Astrocyte (in vitro differentiated cells and primary cell): ENCODE measurements around the gene EGFL7. TPM values are rescaled to one million over a fixed set of nuclear protein-coding genes. Genes with fewer than 3 reads are reported as not detected.

ENCODE experiments used
- DNase-seq: peaks from one replicate; pipeline ENCODE4 v3.0.0-alpha.2; 2010; ENCODE audit warnings: low read depth
- FAIRE-seq: peaks from 2 replicates; lab custom pipeline; 2011; peaks lifted over from hg19 to GRCh38; lab: Jason Lieb, UNC
- H2AFZ ChIP-seq: 2 replicates; pipeline ENCODE4 v1.6.0; 2012; ENCODE audit warnings: low read depth, low read length, inconsistent platforms
- H3K27ac ChIP-seq: 2 replicates; pipeline ENCODE4 v1.5.1; 2011; ENCODE audit warnings: low read depth, low read length, inconsistent platforms
- H3K27me3 ChIP-seq: 2 replicates; pipeline ENCODE4 v1.6.0; 2011; ENCODE audit warnings: low read length, inconsistent platforms; ENCODE audit not compliant: insufficient read depth
- H3K36me3 ChIP-seq: 2 replicates; pipeline ENCODE4 v1.5.1; 2011; ENCODE audit warnings: low read length, inconsistent platforms; ENCODE audit not compliant: insufficient read depth
- H3K4me1 ChIP-seq: 2 replicates; pipeline ENCODE4 v1.5.1; 2011; ENCODE audit warnings: low read length, inconsistent platforms; ENCODE audit not compliant: insufficient read depth
- H3K4me2 ChIP-seq: 2 replicates; pipeline ENCODE4 v1.6.0; 2012; ENCODE audit warnings: low read length, inconsistent platforms
- H3K4me3 ChIP-seq: 2 replicates; pipeline ENCODE4 v1.5.1; 2011; ENCODE audit warnings: low read depth, mild to moderate bottlenecking, low read length, inconsistent platforms; ENCODE audit not compliant: insufficient read depth
- H3K79me2 ChIP-seq: 2 replicates; pipeline ENCODE4 v1.6.0; 2012; ENCODE audit warnings: mild to moderate bottlenecking, low read length, inconsistent platforms; ENCODE audit not compliant: insufficient read depth
- H3K9ac ChIP-seq: 2 replicates; pipeline ENCODE4 v1.6.0; 2012; ENCODE audit warnings: mild to moderate bottlenecking, low read length, inconsistent platforms
- H3K9me3 ChIP-seq: 2 replicates; pipeline ENCODE4 v1.5.1; 2012; ENCODE audit warnings: low read depth, mild to moderate bottlenecking, low read length, inconsistent platforms; ENCODE audit not compliant: insufficient read depth
- H4K20me1 ChIP-seq: 2 replicates; pipeline ENCODE4 v1.6.0; 2012; ENCODE audit warnings: low read length, inconsistent platforms; ENCODE audit not compliant: insufficient read depth
- H3K27ac Mint-ChIP-seq: one replicate; pipeline ENCODE4 v1.8.0; 2021; ENCODE audit warnings: mild to moderate bottlenecking, mixed read lengths; ENCODE audit not compliant: unreplicated experiment
- H3K27me3 Mint-ChIP-seq: one replicate; pipeline ENCODE4 v1.8.0; 2021; ENCODE audit warnings: low read depth, mixed read lengths; ENCODE audit not compliant: unreplicated experiment
- H3K36me3 Mint-ChIP-seq: one replicate; pipeline ENCODE4 v1.8.0; 2021; ENCODE audit warnings: low read depth, mixed read lengths; ENCODE audit not compliant: unreplicated experiment
- H3K4me1 Mint-ChIP-seq: one replicate; pipeline ENCODE4 v1.8.0; 2021; ENCODE audit warnings: low read depth, mixed read lengths; ENCODE audit not compliant: unreplicated experiment
- H3K4me3 Mint-ChIP-seq: one replicate; pipeline ENCODE4 v1.8.0; 2021; ENCODE audit warnings: mild to moderate bottlenecking, moderate library complexity, mixed read lengths; ENCODE audit not compliant: unreplicated experiment
- H3K9me3 Mint-ChIP-seq: one replicate; pipeline ENCODE4 v1.8.0; 2021; ENCODE audit warnings: mild to moderate bottlenecking, mixed read lengths; ENCODE audit not compliant: unreplicated experiment
- EZH2 ChIP-seq: IDR thresholded peaks from 2 replicates; pipeline ENCODE4 v1.6.1; 2012; ENCODE audit warnings: mild to moderate bottlenecking, low read length, inconsistent platforms; ENCODE audit not compliant: insufficient read depth
- total RNA-seq: library from RNA; stranded (reverse); gene quantifications from 2 replicates; pipeline ENCODE4 v1.2.1, GENCODE V29; 2021
- TF ChIP-seq, protein P1 (sequence below): IDR thresholded peaks from 2 replicates; pipeline ENCODE4 v1.5.1; 2011; ENCODE audit warnings: low read depth, mild to moderate bottlenecking, inconsistent platforms, low read length, moderate library complexity; ENCODE audit not compliant: insufficient read depth

The EGFL7 gene
- total RNA-seq, 1 donor from 2014 or later, result 12.3 TPM

DNA sequence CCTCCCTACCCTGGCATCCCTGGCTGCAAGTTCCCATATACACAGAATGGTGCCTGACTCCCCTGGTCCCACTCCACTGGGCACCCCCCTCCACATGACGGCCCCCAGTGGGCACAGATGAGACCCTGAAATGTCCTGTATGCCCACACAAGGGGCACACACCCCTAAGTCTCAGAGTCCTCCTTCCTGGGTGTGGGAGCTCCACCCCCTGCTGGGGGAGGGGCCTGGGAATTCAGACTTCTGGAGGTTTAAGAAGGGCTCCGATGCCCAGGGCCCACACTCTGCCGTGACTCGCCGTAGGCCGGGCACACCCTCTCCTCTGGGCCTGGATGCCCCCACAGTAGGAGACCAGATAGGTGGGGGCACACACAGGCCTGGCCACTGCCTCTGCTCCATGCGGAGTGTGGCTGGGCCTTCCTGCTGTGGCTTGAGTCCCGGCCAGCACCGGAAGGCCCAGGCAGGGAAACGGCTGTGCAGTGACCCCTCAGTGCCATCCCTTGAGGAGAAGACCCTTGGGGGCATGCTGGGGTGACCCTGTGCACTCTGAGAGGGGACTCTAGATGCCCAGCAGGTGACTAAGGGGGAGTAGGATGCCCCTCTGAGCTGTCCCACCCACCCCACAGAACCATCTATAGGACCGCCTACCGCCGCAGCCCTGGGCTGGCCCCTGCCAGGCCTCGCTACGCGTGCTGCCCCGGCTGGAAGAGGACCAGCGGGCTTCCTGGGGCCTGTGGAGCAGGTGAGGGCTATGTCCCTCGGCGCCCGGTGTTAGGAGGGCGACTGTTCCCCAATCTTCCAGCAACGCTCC lies 6.5 kb downstream of the EGFL7 start:
- H3K4me1 Mint-ChIP-seq, result no peaks in the 10 kb centered on the region
- Histone ChIP-seq H3K9me3 (no peaks in the 10 kb centered on the region), H2AFZ (no peak overlapping the region), H3K4me3 (no peak overlapping the region), H3K27me3 (no peaks in the 10 kb centered on the region), H3K4me2 (no peak overlapping the region), H3K9ac (no peak overlapping the region), H3K36me3 (no peaks in the 10 kb centered on the region), H4K20me1 (no peaks in the 10 kb centered on the region), H3K27ac (no peak overlapping the region), H3K4me1 (peaks cover 4% of the 10 kb centered on the region), H3K79me2 (no peaks in the 10 kb centered on the region)
- H3K27me3 Mint-ChIP-seq, result peaks cover 4% of the 10 kb centered on the region
- H3K36me3 Mint-ChIP-seq, result no peaks in the 10 kb centered on the region
- DNase-seq (no peak), FAIRE-seq (no peak)
- H3K27ac Mint-ChIP-seq, result no peak overlapping the region
- H3K4me3 Mint-ChIP-seq, result no peak overlapping the region
- TF ChIP-seq, protein P1, sequence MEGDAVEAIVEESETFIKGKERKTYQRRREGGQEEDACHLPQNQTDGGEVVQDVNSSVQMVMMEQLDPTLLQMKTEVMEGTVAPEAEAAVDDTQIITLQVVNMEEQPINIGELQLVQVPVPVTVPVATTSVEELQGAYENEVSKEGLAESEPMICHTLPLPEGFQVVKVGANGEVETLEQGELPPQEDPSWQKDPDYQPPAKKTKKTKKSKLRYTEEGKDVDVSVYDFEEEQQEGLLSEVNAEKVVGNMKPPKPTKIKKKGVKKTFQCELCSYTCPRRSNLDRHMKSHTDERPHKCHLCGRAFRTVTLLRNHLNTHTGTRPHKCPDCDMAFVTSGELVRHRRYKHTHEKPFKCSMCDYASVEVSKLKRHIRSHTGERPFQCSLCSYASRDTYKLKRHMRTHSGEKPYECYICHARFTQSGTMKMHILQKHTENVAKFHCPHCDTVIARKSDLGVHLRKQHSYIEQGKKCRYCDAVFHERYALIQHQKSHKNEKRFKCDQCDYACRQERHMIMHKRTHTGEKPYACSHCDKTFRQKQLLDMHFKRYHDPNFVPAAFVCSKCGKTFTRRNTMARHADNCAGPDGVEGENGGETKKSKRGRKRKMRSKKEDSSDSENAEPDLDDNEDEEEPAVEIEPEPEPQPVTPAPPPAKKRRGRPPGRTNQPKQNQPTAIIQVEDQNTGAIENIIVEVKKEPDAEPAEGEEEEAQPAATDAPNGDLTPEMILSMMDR, result no peak
- no peak for TF ChIP-seq EZH2
- no peaks in the 10 kb centered on the region for H3K9me3 Mint-ChIP-seq

DNA sequence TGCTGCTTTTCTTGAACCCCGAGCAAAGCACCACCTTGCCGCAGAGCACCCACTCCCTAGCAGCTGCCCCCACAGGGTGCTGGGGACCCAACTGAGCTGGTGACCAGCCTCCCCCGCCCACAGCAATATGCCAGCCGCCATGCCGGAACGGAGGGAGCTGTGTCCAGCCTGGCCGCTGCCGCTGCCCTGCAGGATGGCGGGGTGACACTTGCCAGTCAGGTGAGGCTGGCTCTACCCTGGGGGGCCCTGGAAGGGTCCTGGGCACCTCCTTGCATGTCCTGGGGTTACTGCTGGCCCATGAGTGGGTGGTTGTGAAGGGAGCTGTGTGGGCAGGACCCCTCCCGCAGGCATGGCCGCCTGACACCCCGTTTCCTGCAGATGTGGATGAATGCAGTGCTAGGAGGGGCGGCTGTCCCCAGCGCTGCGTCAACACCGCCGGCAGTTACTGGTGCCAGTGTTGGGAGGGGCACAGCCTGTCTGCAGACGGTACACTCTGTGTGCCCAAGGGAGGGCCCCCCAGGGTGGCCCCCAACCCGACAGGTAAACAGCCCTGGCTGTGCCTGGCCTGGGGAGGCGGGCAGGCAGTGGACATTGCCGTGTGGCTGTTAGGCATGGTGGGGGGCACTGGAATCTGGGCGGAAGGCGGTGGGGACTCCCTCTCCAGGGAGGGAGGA lies 7.2 kb downstream of the EGFL7 start:
- H3K9me3 Mint-ChIP-seq, result no peaks in the 10 kb centered on the region
- H3K4me2 ChIP-seq, result no peak overlapping the region
- no peak for TF ChIP-seq EZH2
- TF ChIP-seq, protein P1, result no peak
- H3K27me3 Mint-ChIP-seq, result peaks cover under 1% of the 10 kb centered on the region
- no peak overlapping the region for H3K4me3 Mint-ChIP-seq
- H3K4me1 ChIP-seq, result peaks cover 4% of the 10 kb centered on the region
- no peak overlapping the region for H3K9ac ChIP-seq
- H3K9me3 ChIP-seq, result no peaks in the 10 kb centered on the region
- H3K36me3 ChIP-seq, result no peaks in the 10 kb centered on the region
- FAIRE-seq (no peak), DNase-seq (no peak)
- H2AFZ ChIP-seq, result no peak overlapping the region
- H3K36me3 Mint-ChIP-seq, result no peaks in the 10 kb centered on the region
- no peaks in the 10 kb centered on the region for H3K79me2 ChIP-seq
- no peak overlapping the region for H3K4me3 ChIP-seq
- H3K27ac Mint-ChIP-seq, result no peak overlapping the region
- H4K20me1 ChIP-seq, result no peaks in the 10 kb centered on the region
- H3K27me3 ChIP-seq, result no peaks in the 10 kb centered on the region
- no peak overlapping the region for H3K27ac ChIP-seq
- no peaks in the 10 kb centered on the region for H3K4me1 Mint-ChIP-seq
